RPMI7951 (cell line): ENCODE data around the gene SRPRA. TPM values are rescaled to one million over a fixed set of nuclear protein-coding genes. Genes with fewer than 3 reads are reported as not detected.

ENCODE experiments used
- DNase-seq: peaks from one replicate; pipeline ENCODE4 v3.0.0-alpha.2; 2012; ENCODE audit warnings: low read depth
- total RNA-seq: library from RNA; depleted of rRNA; stranded (reverse); fragments of >200 nt; shearing (Covaris generic); gene quantifications from 2 replicates; pipeline ENCODE4 v1.2.3, GENCODE V29; 2014; rRNA removed

SRPRA gene
- total RNA-seq, 1 experiment from 2014 or later = 143 TPM

DNA sequence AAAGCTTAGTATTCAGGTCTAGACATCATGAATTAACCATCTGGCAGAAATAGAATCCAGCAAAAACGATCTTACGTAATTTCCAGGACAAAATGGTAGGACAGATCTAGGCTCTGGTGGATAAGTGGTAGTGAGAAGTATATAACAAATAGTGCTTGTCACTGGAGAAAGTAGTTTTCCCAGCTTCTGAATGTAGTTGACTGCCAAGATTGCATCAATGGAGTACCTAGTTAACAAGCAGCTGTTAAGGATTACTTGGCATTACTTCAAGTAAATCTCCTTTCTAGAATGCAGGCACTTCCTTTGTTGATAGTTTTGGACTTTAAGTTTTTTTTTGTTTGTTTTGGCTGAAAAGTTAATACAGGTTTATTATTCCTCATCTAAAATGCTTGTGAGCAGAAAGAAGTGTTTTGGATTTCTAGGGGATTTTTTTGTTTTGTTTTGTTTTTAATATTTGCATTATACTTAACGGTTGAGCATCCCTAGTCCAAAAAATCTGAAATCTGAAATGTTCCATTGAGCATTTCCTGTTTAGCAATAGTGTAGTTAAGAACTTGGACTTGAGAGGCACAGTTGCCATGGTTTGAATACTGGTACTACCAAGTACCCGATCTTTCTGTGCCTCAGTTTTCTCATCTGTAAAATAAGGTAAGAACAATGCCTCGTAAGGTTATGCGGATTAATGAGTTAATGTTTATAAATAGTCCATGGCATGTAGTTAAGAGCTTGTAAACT is 36.8 kb downstream of the SRPRA start:
- DNase-seq = peak; percentile 13

DNA sequence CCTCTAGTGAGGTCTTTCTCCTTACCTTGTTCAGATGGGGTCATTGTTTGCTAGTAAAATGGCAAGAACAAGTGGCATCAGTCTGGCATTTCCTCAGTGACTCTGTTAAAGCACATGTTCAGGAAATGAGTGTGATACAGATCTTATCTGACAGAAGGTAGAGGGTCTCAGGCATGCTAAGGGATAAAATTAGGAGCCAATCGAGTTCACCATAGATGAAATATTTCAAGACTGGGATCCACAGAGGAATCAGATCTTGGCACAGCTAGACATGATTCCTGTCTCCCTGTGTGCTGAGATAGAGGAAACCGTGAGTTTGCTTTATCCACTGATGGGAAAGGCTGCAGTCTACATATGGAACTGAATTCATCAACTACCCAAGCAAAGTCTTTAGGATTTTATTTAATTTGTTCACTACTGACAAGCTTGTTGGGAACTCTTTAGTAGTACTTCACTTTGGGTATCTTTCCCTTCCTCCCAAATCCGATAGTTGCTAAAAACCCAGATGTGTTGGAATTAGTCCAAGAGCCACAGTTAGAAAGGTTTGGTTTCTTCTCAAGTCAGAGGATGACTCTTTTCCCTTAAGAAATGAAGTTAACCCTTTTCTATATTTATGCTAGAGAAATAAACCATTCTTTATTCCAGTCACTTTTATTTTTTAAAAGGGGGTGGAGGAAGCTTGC is 38.7 kb downstream of the SRPRA start:
- DNase-seq = peak; percentile 39

DNA sequence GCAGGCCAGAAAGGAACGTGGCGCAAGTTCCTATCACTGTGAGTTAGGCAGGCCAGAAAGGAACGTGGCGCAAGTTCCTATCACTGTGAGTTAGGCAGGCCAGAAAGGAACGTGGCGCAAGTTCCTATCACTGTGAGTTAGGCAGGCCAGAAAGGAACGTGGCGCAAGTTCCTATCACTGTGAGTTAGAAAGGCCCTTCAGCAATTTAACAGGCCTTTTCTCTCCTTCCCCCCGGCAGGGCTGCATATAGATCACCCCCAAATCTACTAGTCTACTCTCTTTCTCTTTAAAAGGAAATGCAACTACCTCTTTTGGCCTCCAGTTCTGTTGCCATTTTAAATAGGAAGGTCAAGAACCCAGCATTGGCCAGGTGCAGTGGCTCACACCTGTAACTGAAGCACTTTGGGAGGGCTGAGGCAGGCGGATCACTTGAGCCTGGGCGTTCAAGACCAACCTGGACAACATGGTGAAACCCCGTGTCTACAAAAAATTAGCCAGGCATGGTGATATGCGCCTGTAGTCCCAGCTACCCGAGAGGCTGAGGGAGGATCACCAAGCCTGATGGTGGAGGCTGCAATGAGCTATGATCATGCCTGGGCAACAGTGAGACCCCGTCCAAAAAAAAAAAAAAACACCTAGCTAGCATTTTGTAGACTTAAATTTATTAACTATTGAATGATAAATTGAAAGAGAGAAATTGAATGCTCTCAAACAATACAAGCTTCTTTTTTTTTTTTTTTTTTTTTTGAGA is 42.2 kb downstream of the SRPRA start:
- DNase-seq = no peak

- DNase-seq = no peak
Measured at GRCh38 chr11:126225295-126225665, 43.4 kb downstream of the SRPRA start.

DNA sequence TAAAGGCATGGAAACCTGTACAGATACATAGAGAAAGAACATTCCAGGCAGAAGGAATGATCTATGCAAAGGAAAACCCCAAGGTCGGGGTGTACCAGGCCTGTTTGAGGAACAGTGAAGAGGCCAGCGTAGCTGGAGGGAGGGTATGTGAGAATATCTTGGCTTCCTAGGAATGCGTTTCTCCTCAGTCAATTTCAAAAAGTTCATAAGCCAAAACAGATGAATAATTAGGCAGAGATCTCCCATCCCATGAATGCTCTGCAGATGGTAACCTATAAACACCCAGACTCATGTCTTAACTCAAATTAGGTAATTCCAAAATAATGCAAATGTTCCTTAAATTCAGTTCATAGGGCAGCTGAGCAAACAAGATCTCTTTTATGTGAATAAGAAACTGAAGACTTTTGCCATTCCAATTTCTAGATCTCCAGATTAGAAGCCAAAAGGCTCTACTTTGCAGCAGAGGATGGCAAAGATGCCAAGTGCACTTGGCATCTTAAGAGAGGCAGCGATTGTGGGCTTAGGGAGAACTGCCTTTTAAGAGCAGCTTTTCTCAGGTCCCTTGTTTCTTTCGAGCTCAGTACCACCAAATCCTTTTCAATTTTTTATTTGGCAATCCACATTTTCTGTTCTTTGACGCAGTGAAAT is 43.9 kb downstream of the SRPRA start:
- DNase-seq = no peak

DNA sequence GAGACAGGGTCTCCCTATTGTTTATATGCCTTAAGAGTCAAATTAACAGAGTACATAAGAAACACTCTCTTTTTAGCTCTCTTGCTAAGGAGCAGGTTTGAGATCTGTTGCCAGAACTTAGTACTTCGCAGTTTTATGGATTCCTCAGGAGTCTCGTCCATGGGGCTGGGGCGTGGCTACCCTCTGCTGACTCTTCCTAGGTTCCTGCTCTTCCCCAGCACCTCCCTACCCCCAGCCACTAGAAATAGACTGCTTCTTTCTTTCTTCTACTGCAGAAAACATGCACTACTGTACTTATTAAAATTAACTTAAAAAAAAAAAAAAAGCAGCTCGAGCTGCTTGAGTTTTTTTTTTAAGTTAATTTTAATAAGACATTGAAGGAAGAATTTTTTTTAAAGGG is 49.1 kb downstream of the SRPRA start:
- no peak for DNase-seq

DNA sequence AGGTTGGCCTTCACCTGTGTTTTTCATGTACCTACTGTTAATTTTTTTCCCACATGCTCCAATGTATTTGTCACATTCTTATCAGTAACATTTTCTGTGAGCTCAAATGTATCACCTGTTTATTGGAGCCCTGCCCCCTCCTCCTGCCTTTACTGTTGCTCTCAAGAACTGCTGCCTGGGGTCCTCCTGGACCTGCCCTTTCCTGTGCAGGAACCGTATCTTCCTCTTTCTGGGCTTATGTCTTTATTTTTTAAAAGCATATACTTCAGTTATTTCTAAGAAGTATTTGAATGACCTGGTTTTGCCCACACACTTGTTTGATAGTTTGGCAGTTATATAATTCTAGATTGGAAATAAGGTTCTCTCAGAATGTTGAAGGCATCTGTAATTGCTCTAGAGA is 51.2 kb downstream of the SRPRA start:
- no peak for DNase-seq

DNA sequence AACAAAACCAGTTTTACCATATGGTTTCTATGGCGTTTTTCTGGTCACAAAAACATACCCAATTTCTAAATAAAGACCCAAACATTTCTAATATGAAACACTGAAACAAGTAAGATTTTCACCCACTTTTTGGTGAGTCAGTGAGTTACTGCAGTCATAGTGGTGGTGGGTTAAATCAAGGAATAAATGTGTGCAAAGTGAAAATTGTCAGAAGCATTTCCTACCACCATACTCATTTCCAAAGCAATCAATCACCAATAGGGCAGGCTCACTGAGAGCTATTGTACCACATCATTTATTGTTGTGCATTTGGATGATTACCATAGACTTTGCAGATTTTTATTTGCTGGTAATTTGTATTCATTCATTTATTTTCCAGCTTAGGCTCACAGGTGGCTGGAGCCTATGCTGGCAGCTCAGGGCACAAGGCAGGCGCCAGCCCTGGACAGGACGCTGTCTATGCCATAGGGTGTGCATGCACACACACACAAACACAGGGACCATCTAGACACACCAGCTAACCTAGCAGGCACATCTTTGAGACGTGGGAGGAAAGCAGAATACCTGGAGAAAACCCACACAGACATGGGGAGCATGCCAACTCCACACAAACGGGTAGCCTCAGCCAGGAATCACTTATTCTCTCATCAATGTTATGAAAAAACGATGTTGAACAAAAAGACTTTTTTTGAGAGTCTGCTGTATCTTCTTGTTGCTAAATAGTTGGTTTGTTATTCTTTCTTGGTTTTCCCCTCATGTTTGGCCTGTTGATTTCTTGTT is 52.0 kb downstream of the SRPRA start:
- DNase-seq = no peak

GRCh38 chr11:126214841-126215240 is 53.9 kb downstream of the SRPRA start:
- DNase-seq = no peak

DNA sequence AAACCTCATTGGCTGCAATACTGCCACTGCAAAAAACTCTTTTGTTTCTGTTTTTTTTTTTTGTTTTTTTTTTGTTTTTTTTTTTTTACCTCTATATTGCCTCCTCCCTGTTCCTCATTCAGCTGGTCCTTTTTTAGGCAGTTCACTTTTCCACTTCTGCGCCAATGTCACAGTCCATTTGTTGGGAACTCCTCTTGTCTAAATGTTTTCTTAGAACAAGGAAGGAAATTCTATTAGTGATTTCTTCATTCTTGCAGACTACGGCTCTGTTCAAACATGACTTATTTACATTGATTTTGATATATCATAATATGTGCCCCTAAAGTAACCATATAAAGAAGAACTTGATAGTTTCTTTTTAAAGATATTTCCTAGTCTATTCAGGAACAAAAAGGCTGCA is 54.3 kb downstream of the SRPRA start:
- DNase-seq = no peak

Other genes starting within 250 kb of the SRPRA start
- gene CDON, start 206.0 kb downstream of the SRPRA start, total RNA-seq = 14.8 and 17.8 TPM in 2 replicates
- gene RPUSD4, start 57.2 kb downstream of the SRPRA start, total RNA-seq = 16.1 and 18.8 TPM in 2 replicates
- 33.6 and 36.3 TPM in 2 replicates for gene FAM118B, start 57.1 kb downstream of the SRPRA start, total RNA-seq
- gene FOXRED1, start 259 bp upstream of the SRPRA start, total RNA-seq = 17.3 and 18.6 TPM in 2 replicates
- 4.2 and 4.8 TPM in 2 replicates for gene TIRAP, start 14.2 kb upstream of the SRPRA start, total RNA-seq
- 41.7 and 50.0 TPM in 2 replicates for gene DCPS, start 35.2 kb upstream of the SRPRA start, total RNA-seq
- gene ST3GAL4, start 86.8 kb upstream of the SRPRA start, total RNA-seq = 99.7 and 108 TPM in 2 replicates